Stomach (tissue), 9 donors: ENCODE results near the gene IL4I1. TPM values are rescaled to one million over a fixed set of nuclear protein-coding genes. Genes with fewer than 3 reads are reported as not detected.

Experiments
- DNase-seq, 2 donors: peaks; one replicate each; pipeline versions ENCODE4 v3.0.0 to v3.0.0-alpha.2; 2013 to 2019
- H3K27ac ChIP-seq, 5 donors: fragments of 200-600 bp in 4 of 5; sonication (generic) in 4 of 5; one replicate each; pipeline ENCODE4 v1.5.1; 2013 to 2019; ENCODE audit warnings: mild to moderate bottlenecking in 1 of 5, moderate library complexity in 1 of 5
- H3K27me3 ChIP-seq, 3 donors: fragments of 200-600 bp; sonication (generic); one replicate each; pipeline ENCODE4 v1.5.1; 2017 to 2019; ENCODE audit warnings: mixed run types in 1 of 3
- H3K36me3 ChIP-seq, 4 donors: fragments of 200-600 bp; sonication (generic); 1 replicate in 3 of 4; 2 replicates in 1 of 4; pipeline ENCODE4 v1.5.1; 2016 to 2019
- H3K4me1 ChIP-seq, 4 donors: fragments of 200-600 bp; sonication (generic); one replicate each; pipeline ENCODE4 v1.5.1; 2016 to 2019
- H3K4me3 ChIP-seq, 4 donors: fragments of 200-600 bp; sonication (generic) in 3 of 4; one replicate each; pipeline ENCODE4 v1.5.1; 2016 to 2019; ENCODE audit warnings: mild to moderate bottlenecking in 1 of 4
- H3K9me3 ChIP-seq, 4 donors: fragments of 200-600 bp; sonication (generic); one replicate each; pipeline ENCODE4 v1.5.1; 2016 to 2019
- EP300 ChIP-seq: sonication (generic); formaldehyde crosslinking; IDR thresholded peaks from one replicate; pipeline ENCODE4 v1.6.1; 2017; ENCODE audit warnings: antibody characterized with exemption
- POLR2A ChIP-seq, 4 donors: fragments of 450-650 bp; IDR thresholded peaks; one replicate each; pipeline ENCODE4 v1.6.1; 2016; ENCODE audit warnings: antibody characterized with exemption in 4 of 4, control low read depth in 2 of 4, mild to moderate bottlenecking in 1 of 4, moderate library complexity in 1 of 4
- POLR2AphosphoS5 ChIP-seq, 3 donors: sonication (generic); formaldehyde crosslinking; IDR thresholded peaks; one replicate each; pipeline ENCODE4 v1.6.1; 2016; ENCODE audit warnings: antibody characterized with exemption in 3 of 3
- WGBS, 5 donors: extraction: QIAGEN DNeasy Blood & Tissue Kit in 3 of 5; methylation state at CpG; one replicate each; pipeline versions ENCODE4 v1.1.5 to v1.1.7; 2013 to 2018; 5-methylcytosine and 5-hydroxymethylcytosine counted together
- intact Hi-C: fragments of 100-400 bp; cut with DNase I; formaldehyde crosslinking; loops from one replicate; pipeline ENCODE4 v1.15.1; 2023; ENCODE audit warnings: low total_unique reads
- polyA plus RNA-seq, 3 donors: library from polyadenylated mRNA; stranded (reverse); fragments of 200-250 nt; gene quantifications; one replicate each; pipeline ENCODE4 v1.2.3, GENCODE V29; 2013
- total RNA-seq, 5 donors: library from RNA; depleted of rRNA; stranded (reverse); fragments of >200 nt; gene quantifications; one replicate each; pipeline versions ENCODE4 v1.1.0 to v1.2.3, GENCODE V29; 2014 to 2016
- TF ChIP-seq, protein P1 (sequence below), 7 experiments: fragments of 450-650 bp in 4 of 7; fragments of 200-600 bp in 3 of 7; sonication (generic) in 3 of 7; IDR thresholded peaks; one replicate each; pipeline ENCODE4 v1.5.1; 2016 to 2019; ENCODE audit warnings: antibody characterized with exemption in 7 of 7, control low read depth in 2 of 7, mild to moderate bottlenecking in 1 of 7
- donor health status: healthy with polysubstance abuse.
- donor health status: Bipolar disorder and iron deficiency.
- donor health status: healthy.

The IL4I1 gene
- total and polyA plus RNA-seq, 8 donors = 0.45 to 1.1 (median 0.66) TPM; not detected in 2

GRCh38 chr19:49880162-49880869, 16.4 kb downstream of the IL4I1 start:
- Histone ChIP-seq H3K27me3 (no peaks in the 10 kb centered on the region), H3K9me3 (no peaks in the 10 kb centered on the region), H3K27ac (no peak overlapping the region), H3K4me1 (peaks cover 17 to 25% (median 21%) of the 10 kb centered on the region in 4 donors), H3K4me3 (no peak overlapping the region), H3K36me3 (peaks cover 52 to 68% (median 67%) of the 10 kb centered on the region in 4 donors)
- TF ChIP-seq POLR2A (IDR thresholded peaks at IDR 0.05) (no peak), EP300 (no peak), POLR2AphosphoS5 (IDR thresholded peaks at IDR 0.05) (no peak)
- TF ChIP-seq, protein P1, sequence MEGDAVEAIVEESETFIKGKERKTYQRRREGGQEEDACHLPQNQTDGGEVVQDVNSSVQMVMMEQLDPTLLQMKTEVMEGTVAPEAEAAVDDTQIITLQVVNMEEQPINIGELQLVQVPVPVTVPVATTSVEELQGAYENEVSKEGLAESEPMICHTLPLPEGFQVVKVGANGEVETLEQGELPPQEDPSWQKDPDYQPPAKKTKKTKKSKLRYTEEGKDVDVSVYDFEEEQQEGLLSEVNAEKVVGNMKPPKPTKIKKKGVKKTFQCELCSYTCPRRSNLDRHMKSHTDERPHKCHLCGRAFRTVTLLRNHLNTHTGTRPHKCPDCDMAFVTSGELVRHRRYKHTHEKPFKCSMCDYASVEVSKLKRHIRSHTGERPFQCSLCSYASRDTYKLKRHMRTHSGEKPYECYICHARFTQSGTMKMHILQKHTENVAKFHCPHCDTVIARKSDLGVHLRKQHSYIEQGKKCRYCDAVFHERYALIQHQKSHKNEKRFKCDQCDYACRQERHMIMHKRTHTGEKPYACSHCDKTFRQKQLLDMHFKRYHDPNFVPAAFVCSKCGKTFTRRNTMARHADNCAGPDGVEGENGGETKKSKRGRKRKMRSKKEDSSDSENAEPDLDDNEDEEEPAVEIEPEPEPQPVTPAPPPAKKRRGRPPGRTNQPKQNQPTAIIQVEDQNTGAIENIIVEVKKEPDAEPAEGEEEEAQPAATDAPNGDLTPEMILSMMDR (IDR thresholded peaks at IDR 0.05) = no peak
- 84 to 94% (median 91%) methylated on average over 8 to 10 of the region's 10 CpGs for WGBS, 5 donors
- intact Hi-C loops = no loop called here
- no peak for DNase-seq

GRCh38 chr19:49879243-49879963, 17.3 kb downstream of the IL4I1 start:
- 94 to 99% (median 96%) methylated on average over 12 of the region's 12 CpGs for WGBS, 5 donors
- Histone ChIP-seq H3K4me3 (peak overlapping the region in 1 of 4 donors; percentile 93), H3K36me3 (peaks cover 46 to 60% (median 58%) of the 10 kb centered on the region in 4 donors)

GRCh38 chr19:49878744-49879070, 18.0 kb downstream of the IL4I1 start:
- peaks cover 23 to 39% (median 35%) of the 10 kb centered on the region in 4 donors for H3K4me1 ChIP-seq
- no peaks in the 10 kb centered on the region for H3K9me3 ChIP-seq
- WGBS, 5 donors = 88 to 90% (median 89%) methylated on average over 9 of the region's 9 CpGs
- intact Hi-C loops = no loop called here
- no peaks in the 10 kb centered on the region for H3K27me3 ChIP-seq
- H3K36me3 ChIP-seq = peaks cover 39 to 60% (median 54%) of the 10 kb centered on the region in 4 donors
- peak overlapping the region; percentile 73 to 100 (median 92) for H3K4me3 ChIP-seq
- no peak for TF ChIP-seq POLR2AphosphoS5 (IDR thresholded peaks at IDR 0.05)
- TF ChIP-seq EP300 = no peak
- TF ChIP-seq, protein P1 (IDR thresholded peaks at IDR 0.05) = no peak
- TF ChIP-seq POLR2A (IDR thresholded peaks at IDR 0.05) = no peak
- peak overlapping the region in 4 of 5 donors; percentile 98 to 100 (median 98) for H3K27ac ChIP-seq
- peak in 1 of 2 donors; percentile 28 for DNase-seq

More at GRCh38 chr19:49879243-49879963, 17.3 kb downstream of the IL4I1 start:
- peak in 1 of 2 donors; percentile 54 for DNase-seq
- intact Hi-C loops = no loop called here
- H3K27me3 ChIP-seq = no peaks in the 10 kb centered on the region
- no peak for TF ChIP-seq POLR2A (IDR thresholded peaks at IDR 0.05)
- TF ChIP-seq EP300 = no peak
- TF ChIP-seq POLR2AphosphoS5 (IDR thresholded peaks at IDR 0.05) = no peak
- TF ChIP-seq, protein P1 (IDR thresholded peaks at IDR 0.05) = no peak
- H3K9me3 ChIP-seq = no peaks in the 10 kb centered on the region
- H3K27ac ChIP-seq = peak overlapping the region in 2 of 5 donors; percentile 98
- peaks cover 23 to 34% (median 31%) of the 10 kb centered on the region in 4 donors for H3K4me1 ChIP-seq

- H3K27ac ChIP-seq = peak overlapping the region; percentile 98 to 100 (median 98)
- H3K4me3 ChIP-seq = peak overlapping the region; percentile 73 to 100 (median 92)
- peak; percentile 99 for DNase-seq
- H3K36me3 ChIP-seq = peaks cover 33 to 56% (median 50%) of the 10 kb centered on the region in 4 donors
- H3K9me3 ChIP-seq = no peaks in the 10 kb centered on the region
- WGBS, 5 donors = 7 to 10% (median 8%) methylated on average over 29 to 41 of the region's 41 CpGs
- intact Hi-C loops = no loop called here
- H3K4me1 ChIP-seq = peaks cover 23 to 39% (median 35%) of the 10 kb centered on the region in 4 donors
- TF ChIP-seq, protein P1 (IDR thresholded peaks at IDR 0.05) = no peak
- TF ChIP-seq EP300 (no peak), POLR2A (IDR thresholded peaks at IDR 0.05) (no peak), POLR2AphosphoS5 (IDR thresholded peaks at IDR 0.05) (peak in 1 of 3 donors; percentile 51)
- H3K27me3 ChIP-seq = no peaks in the 10 kb centered on the region
Observed at GRCh38 chr19:49877879-49878743, 18.6 kb downstream of the IL4I1 start.
